GM12892 (cell line): ENCODE measurements around the gene PSMD9.

Source experiments
- POLR2A ChIP-seq: IDR thresholded peaks from 2 replicates; pipeline ENCODE4 v1.6.1; 2011; ENCODE audit warnings: low read depth, low read length, control low read depth
- TAF1 ChIP-seq: IDR thresholded peaks from 2 replicates; pipeline ENCODE4 v1.6.1; 2011; ENCODE audit warnings: low read depth, mild to moderate bottlenecking, control low read depth, low read length, borderline replicate concordance

DNA sequence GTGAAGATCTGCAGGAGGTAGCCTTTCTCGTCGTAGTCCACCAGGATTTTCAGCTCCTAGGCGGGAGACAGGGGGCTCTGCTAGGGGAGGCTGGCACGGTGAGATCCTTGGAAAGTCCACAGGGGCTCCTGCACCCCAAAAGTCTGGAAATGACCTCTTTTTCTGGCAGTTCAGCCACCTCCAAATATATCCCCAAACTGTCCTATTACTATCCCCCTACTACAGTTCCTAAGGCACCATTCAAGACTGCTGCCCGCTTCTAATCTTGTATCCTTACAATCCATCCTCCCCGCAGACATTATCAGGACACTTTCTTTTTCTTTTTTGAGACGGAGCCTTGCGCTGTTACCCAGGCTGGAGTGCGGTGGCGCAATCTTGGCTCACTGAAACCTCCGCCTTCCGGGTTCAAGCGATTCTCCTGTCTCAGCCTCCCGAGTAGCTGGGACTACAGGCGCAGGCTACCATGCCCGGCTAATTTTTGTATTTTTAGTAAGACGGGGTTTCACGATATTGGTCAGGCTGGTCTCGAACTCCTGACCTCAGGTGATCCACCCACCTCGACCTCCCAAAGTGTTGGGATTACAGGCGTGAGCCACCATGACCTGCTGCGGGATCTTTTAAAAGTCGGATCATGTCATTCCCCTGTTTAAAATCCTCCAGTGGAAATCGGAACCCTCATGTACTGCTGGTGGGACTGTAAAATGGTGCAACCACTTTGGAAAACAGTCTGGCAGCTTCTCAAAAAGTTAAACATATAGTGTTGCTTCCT is 48.4 kb upstream of the PSMD9 start:
- TF ChIP-seq TAF1: no peak
- TF ChIP-seq POLR2A: no peak
